ENCODE results near the gene FLOT1.

Gene FLOT1, protein sequence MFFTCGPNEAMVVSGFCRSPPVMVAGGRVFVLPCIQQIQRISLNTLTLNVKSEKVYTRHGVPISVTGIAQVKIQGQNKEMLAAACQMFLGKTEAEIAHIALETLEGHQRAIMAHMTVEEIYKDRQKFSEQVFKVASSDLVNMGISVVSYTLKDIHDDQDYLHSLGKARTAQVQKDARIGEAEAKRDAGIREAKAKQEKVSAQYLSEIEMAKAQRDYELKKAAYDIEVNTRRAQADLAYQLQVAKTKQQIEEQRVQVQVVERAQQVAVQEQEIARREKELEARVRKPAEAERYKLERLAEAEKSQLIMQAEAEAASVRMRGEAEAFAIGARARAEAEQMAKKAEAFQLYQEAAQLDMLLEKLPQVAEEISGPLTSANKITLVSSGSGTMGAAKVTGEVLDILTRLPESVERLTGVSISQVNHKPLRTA

GRCh38 chr6:30742316-30743098 is at the start of gene FLOT1:
FLOT1 (minus strand) TSS chr6:30742687; CDS start chr6:30742189, 498 bp downstream.
- peak; percentile 99 for DNase-seq

- DNase-seq, result no peak
Measured at GRCh38 chr6:30790724-30791383, 48.4 kb upstream of the FLOT1 start.

DNA sequence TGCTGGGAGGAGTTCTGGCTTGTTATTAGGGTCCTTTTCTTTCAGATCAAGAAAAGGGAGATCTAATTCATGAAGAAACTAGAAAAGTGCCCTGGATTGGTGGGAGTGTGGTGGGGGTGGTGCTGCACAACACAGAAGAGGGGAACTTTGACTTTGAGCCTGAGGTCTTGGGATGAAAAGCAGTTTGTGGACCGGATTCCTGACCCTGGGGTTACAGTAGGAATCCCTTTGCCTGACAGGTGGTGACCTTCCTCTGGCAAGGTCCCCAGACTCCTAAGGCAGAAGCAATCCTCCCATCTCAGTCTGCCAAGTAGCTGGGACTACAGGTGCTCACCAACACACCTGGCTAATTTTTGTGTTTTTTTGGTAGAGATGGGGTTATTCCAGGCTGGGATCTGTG is 47.1 kb upstream of the FLOT1 start:
- no peak for DNase-seq

DNA sequence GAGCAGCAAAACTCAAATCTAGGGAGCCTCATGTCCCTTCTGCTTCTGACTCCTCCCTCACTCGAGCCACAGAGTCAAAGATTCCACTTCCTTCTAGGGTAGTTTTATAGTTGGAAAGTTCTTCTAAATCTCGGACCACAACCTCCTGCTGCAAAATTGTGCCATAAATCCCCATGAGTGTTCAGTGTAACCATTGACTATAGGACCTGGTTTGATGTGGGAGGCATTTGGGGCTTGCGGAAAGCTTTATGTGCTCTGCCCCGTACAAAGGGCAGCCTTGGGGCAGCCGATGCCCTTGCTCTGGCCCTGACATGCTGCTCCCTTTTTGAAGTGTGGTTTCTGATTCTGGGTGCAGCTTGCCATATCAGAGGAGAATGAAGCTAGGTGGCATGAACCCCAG is 45.5 kb upstream of the FLOT1 start:
- DNase-seq, result no peak

GRCh38 chr6:30782425-30783014 is 40.0 kb upstream of the FLOT1 start:
- DNase-seq, result no peak

GRCh38 chr6:30781743-30782424 is 39.4 kb upstream of the FLOT1 start:
- DNase-seq, result no peak

DNA sequence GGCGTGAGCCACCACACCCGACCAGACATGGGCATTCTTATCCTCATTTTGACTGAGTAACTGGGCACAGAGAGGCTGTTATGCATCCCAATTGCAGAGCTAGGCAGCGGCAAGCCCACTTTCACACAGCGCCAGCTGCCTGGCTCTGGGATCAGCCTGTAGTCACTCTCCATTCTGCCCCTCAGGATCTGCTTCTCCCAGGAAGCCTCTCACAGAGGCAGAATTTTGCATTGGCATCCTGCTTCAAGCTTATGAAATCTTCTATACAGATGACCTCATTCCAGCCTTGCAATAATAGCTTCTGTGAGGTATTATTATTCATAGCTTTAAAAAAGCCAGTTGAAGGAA is 38.9 kb upstream of the FLOT1 start:
- no peak for DNase-seq

DNA sequence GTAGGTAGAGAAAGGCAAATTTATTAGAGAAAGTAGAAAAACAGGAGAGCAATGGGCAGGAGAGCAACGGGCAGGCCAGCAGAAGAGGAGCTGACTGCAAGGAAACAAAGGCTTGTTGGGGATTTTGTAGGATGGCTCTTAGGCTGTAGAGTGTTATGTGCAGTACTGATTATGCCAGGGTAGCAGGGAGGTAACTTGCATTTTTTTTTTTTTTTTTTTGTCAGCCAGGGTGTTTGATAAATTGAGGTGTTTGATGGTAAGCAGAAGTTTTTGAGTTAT is 38.1 kb upstream of the FLOT1 start:
- no peak for DNase-seq

GRCh38 chr6:30779850-30780641 is 37.6 kb upstream of the FLOT1 start:
- DNase-seq, result no peak

- DNase-seq, result no peak
Measured at GRCh38 chr6:30778001-30778635, 35.6 kb upstream of the FLOT1 start.

GRCh38 chr6:30777155-30777485 is 34.6 kb upstream of the FLOT1 start:
- no peak for DNase-seq

DNA sequence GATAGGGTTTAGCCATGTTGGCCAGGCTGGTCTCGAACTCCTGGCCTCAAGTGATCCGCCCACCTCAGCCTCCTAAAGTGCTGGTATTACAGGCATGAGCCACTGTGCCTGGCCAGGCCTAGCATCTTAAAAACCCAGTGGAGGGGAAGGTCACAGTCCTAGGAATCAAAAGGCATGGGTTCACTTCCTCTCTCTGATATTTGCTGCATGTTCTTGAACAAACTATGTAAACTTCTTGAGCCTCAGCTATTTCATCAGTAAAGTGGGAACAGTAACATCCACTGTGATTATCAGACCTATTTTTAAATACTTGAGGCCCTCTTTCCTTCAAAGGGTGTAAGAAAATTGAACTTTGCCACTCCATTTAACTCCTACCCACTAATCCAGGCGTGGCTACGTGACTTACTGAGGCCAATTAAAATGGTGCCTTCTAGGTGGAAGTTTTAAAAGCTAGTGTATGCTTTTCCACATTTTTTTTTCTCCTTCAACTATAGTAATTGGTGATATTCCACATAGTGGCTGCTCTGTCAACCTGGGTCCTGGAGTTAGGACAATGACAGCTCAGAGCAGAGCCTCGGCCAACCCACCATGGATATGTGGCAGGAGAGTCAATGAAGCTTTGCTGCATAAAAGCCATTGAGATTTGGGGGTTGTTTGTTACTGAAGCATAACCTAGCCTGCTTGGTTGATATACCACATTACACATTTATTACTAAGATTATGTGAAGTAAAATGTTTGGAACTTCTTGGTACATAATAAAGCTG is 34.1 kb upstream of the FLOT1 start:
- DNase-seq, result no peak

DNA sequence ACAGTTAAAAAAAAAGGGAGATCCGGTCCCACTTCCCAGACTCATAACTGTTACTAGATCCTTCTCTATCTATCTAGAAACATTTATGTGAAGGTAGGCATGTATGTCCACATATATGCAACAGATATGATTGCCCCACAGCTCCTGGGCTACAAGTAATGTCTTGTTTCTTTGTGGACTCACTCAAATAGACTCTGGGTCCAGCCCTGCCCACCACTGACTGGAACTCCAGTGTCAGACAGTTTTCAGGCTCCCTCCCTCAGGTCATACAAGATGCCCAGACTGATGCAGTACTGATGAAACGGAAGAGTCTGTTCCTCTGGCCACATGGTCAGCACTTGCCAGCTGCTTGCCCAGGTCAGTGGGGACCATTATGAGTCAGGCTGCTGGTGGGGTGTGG is 32.6 kb upstream of the FLOT1 start:
- no peak for DNase-seq

DNA sequence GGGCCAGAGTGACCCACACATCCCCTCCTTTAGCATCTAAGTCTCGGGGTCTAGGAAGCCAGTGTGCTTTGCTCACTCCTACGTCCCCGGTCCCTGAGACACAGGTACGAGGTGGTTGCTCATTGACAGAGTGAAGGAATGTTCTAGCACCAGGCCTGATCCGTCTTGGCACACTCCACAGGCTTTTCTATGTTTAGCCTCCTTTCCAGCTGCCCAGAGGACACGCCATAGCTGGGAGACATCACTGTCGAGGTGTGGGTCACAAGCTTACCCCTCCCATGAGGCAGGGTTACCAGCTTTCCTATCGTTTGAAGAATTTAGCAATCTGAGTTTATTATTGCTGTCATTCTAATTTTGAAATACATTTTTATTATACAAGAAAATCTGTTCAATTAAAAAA is 32.2 kb upstream of the FLOT1 start:
- DNase-seq, result no peak

- DNase-seq, result no peak
Measured at GRCh38 chr6:30770592-30770991, 28.1 kb upstream of the FLOT1 start.

GRCh38 chr6:30769853-30770524 is 27.5 kb upstream of the FLOT1 start:
- DNase-seq, result no peak

GRCh38 chr6:30769088-30769852 is 26.8 kb upstream of the FLOT1 start:
- DNase-seq, result peak; percentile 91

DNA sequence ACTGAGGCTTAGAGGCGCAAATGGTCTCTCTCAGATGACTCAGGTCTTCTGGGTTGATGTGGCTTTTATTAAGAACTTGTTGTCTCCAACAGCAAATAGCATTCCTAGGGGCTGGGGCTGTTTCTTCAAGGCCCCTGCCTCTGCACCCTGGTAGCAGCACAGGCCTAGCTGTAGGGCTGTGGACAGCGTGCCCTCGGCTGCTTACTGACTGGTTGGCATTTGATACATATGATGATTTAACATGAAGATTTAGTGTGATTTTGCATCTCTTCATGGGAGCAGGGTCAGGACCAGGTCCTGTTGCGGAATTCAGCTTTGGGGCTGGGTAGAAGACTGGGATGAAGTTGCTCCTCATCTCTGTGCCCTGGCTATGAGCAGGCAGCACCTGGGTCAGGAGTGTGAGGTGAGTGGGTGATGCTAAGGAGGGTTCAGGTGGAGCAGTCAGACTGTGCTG is 26.2 kb upstream of the FLOT1 start:
- no peak for DNase-seq

- DNase-seq, result no peak
Measured at GRCh38 chr6:30767944-30768301, 25.4 kb upstream of the FLOT1 start.

All from activated CD8-positive, alpha-beta memory T cell treated with anti-CD3 and anti-CD28 coated beads for 24 hours (primary cell).